HG02943 (cell line): Measurements from ENCODE around the gene KRTAP4-1.
"Not testable (repeated sequence)": the region's sequence is repeated elsewhere in the genome, so short reads cannot be mapped to it uniquely, and the experiment has no call there.

Experiments used
- ATAC-seq: cut with Tn5 transposase; IDR thresholded peaks from one replicate; pipeline ENCODE4 v1.9.1; 2021; ENCODE audit warnings: mild to moderate bottlenecking, low read depth, moderate library complexity; ENCODE audit not compliant: unreplicated experiment

KRTAP4-1 gene

DNA sequence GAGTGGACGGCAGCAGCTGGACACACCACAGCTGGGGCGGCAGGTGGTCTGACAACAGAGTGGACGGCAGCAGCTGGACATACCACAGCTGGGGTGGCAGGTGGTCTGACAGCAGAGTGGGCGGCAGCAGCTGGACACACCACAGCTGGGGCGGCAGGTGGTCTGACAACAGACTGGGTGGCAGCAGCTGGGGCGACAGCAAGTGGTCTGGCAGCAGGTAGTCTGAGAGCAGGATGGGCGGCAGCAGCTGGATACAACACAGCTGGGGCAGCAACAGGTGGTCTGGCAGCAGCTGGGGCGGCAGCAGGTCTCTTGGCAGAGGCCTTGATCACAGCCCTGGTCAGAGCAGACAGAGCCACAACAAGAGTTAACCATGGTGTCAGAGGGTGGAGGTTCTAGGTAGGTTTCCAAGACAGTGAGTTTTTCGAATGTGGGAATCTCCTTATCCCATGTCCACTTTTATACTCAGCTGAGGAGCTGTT, at the start of gene KRTAP4-1:
Gene KRTAP4-1 (minus strand): TSS at position 432 of the 482 bp plus-strand sequence. CDS start 57 bp downstream, at position 375.
- no peak for ATAC-seq

DNA sequence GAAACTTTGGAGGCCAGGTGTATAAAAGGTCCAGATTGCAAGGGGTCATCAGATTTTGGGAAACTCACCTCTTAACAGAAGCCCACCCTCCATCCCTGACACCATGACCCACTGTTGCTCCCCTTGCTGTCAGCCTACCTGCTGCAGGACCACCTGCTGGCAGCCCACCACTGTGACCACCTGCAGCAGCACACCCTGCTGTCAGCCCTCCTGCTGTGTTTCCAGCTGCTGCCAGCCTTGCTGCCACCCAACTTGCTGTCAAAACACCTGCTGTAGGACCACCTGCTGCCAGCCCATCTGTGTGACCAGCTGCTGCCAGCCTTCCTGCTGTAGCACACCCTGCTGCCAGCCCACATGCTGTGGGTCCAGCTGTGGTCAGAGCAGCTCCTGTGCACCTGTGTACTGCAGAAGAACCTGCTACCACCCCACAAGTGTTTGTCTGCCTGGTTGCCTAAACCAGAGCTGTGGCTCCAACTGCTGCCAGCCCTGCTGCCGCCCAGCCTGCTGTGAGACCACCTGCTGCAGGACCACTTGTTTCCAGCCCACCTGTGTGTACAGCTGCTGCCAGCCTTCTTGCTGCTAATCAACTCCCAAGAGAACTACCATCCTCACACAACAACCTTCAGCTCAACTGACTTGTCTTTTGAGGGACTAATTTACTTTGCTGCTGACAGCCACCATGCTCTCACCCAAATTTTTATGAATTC, 47.8 kb upstream of the KRTAP4-1 start, which contains the start of gene KRTAP9-3:
Gene KRTAP9-3 (plus strand): TSS at position 51 of the 707 bp plus-strand sequence. CDS start 53 bp downstream, at position 104.
- not testable (repeated sequence) for ATAC-seq

DNA sequence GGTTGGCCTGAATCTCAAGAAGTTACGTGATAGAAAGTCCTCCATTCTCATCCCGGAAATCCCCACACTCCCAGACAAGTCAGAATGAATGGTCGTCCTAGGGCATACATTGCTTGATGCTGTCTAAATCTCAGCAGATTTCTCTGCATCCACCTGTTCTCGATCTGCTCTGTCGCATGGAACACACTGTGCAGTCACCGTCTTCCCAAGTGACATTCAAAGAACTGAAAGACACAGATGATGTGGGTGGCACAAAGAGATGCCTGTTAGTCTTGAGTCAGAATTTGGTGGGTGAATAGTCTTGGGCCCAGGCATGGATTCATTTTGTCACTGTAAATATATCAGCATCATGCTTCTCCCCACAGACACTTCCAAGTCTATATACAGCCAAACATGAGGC, 47.0 kb upstream of the KRTAP4-1 start:
- no peak for ATAC-seq

DNA sequence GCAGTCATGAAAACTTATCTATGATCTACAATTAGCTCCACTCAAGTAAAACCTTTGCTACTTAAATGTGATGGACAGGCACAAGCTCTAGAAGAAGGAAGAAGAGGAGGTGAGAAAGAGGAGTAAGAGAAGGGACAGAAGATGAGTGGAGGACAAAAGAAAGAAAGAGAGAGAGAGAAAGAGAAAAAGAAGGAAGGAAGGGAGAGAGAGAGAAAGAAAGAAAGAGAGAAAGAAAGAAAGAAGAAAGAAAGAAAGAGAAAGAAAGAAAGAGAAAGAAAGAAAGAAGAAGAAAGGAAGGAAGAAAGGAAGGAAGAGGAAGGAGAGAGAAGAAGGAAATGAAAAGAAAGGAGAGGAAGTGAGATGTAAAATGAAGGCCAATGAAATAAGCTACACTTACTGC, 45.4 kb upstream of the KRTAP4-1 start:
- no peak for ATAC-seq

DNA sequence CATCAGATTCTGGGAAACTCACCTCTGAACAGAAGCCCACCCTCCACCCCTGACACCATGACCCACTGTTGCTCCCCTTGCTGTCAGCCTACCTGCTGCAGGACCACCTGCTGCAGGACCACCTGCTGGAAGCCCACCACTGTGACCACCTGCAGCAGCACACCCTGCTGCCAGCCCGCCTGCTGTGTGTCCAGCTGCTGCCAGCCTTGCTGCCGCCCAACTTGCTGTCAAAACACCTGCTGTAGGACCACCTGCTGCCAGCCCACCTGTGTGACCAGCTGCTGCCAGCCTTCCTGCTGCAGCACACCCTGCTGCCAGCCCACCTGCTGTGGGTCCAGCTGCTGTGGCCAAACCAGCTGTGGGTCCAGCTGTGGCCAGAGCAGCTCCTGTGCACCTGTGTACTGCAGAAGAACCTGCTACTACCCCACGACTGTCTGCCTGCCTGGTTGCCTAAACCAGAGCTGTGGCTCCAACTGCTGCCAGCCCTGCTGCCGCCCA, 41.9 kb upstream of the KRTAP4-1 start, which contains the start of gene KRTAP9-2:
Gene KRTAP9-2 (plus strand): TSS at position 51 of the 498 bp plus-strand sequence. CDS start 7 bp downstream, at position 58.
- not testable (repeated sequence) for ATAC-seq

DNA sequence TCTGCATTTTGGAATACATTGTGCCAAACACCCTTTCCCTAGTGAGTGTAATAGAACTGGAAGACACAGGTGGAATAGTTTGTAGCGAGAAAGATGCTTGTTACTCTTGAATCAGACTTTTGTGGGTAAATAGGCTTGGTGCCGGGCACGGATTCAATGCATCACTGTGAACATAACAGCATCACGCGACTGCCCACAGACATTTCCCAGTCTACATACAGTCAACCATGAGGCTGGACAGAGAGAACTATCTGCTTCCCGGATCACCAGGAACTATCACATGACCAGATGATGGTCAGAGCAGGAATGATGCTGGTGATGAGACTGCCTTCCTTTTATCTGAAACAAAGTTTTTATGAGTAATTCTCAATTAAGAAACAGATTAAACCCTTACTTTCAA, 41.3 kb upstream of the KRTAP4-1 start:
- no peak for ATAC-seq

DNA sequence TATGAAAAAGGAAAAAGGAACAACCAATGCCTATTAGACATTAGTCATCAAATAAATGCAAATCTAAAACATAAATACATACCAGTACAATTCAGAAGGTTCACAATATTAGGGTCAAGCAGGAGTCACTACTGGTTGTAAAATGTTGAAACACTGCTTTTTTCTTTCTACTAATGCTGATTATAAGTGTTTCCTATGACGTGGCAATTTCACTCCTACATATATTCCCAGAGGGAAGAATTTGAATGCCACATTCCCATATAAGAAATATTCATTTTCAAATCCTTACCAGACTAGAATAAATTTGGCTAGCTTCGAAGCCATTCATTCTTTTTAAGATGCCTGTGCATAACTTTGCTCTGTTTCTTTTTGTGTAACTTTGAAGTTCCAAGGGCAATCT, 39.1 kb upstream of the KRTAP4-1 start:
- ATAC-seq, result no peak

DNA sequence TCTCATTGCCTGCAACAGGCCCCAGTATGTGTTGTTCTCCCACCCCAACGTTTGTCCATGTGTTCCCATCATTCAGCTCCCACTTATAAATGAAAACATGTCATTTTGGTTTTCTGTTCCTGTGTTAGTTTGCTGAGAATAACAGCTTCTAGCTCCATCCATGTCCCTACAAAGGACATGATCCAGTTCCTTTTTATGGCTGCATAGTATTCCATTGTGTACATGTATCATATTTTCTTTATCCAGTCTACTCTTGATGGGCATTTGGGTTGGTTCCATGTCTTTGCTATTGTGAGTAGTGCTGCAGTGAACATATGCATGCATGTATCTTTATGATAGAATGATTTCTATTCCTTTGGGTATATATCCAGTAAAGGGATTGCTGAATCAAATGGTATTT, 31.0 kb upstream of the KRTAP4-1 start:
- no peak for ATAC-seq

DNA sequence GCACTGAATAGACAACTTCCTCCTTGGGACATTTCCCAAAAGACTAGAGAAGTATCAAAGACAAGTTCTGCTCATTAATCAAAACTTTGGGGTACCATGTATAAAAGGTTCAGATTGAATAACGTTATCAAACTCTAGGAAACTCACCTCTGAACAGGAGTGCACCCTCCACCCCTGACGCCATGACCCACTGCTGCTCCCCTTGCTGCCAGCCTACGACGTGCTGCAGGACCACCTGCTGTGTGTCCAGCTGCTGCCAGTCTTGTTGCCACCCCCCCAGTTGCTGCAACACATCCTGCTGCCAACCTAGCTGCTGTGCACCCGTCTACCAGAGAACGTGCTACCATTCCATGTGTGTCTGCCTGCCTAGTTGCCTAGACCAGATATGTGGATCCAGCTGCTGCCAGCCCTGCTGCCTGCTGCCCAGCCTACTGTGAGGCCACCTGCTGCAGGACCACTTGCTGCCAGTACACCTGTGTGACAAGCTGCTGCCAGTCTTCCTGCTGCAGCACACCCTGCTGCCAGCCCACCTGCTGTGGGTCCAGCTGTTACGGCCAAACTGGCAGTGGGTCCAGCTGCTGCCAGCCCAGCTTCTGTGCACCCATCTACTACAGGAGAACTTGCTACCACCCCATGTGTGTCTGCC, 27.9 kb upstream of the KRTAP4-1 start:
- no peak for ATAC-seq

DNA sequence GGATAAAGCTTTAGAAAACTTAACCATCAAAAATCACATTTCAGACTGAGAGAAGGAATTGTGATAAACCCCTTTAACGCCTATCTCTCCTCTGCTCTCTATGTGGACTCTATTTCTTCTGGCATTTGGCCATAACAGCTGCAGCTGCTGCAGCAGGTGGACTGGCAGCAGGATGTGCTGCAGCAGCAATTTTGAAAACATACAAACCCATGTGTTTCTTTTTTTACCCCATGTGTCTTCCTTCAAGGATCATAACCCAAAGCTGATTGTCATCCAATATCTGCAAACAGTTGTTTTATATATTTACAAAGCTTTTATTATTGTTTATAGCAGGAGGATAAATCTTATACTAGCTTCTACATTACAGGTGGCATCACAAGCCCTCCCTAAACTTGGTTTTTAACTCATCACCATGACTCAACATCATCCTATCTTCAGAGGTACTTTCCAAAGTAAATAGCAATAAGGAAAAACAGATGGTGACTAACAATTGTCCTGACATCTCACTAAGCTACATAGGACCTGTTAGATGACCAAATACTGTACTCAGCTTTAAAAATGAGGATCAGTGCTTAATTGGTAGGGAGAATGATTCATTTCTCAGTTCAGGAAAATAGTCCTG, 27.2 kb upstream of the KRTAP4-1 start:
- no peak for ATAC-seq

DNA sequence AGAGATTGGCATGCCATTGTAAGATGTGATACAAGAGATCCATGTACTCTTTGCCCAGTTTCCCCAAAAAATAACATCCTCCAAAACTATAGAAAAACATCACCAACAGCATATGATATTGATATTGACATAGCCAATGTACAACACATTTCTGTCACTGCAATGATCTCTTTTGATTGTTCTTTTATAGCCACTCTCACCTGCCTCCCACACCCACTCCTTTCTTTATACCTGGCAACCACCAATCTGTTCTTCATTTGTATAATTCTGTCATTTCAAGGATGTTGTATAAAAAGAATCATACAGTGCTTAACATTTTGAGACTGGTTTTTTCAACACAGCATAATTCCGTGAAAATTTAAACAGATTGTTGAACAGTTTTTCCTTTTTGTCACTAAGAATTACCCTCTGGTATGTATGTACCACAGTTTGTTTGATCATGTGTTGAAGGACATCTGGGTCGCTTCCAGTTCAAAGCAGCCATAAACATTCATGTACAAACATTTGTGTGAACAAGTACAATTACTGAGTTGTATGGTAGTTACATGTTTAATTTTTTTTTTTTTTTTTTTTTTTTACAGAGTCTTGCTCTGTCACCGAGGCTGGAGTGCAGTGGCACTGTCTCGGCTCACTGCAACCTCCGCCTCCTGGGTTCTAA, 14.8 kb upstream of the KRTAP4-1 start:
- no peak for ATAC-seq

DNA sequence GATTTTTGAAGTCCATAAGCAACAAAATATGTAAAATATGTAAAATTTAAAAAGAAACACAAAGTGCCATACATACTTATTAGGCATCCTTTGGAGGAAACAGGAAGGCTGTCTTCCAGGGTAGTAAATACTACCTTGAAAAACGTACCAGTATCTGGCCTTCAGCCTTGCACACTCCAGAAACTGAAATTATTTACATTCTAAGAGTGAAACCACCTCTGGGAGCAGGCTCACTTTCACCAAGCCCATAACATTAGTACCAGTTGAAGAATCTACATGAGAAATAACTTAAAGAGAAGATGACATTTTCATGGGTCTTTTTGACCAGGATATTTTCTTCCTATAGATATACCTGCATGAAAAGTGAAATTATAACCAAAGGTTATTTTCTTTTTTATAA, 11.4 kb upstream of the KRTAP4-1 start:
- ATAC-seq, result no peak

DNA sequence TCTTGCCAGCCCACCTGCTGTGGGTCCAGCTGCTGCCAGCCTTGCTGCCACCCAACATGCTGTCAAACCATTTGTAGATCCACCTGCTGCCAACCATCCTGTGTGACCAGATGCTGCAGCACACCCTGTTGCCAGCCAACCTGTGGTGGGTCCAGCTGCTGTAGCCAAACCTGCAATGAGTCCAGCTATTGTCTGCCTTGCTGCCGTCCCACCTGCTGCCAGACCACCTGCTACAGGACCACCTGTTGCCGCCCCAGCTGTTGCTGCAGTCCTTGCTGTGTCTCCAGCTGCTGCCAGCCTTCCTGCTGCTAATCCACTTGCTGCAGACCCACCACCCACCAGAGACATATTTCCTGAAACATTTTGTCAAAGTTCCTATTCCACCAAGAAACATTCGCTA, 5.6 kb upstream of the KRTAP4-1 start:
- ATAC-seq, result no peak

DNA sequence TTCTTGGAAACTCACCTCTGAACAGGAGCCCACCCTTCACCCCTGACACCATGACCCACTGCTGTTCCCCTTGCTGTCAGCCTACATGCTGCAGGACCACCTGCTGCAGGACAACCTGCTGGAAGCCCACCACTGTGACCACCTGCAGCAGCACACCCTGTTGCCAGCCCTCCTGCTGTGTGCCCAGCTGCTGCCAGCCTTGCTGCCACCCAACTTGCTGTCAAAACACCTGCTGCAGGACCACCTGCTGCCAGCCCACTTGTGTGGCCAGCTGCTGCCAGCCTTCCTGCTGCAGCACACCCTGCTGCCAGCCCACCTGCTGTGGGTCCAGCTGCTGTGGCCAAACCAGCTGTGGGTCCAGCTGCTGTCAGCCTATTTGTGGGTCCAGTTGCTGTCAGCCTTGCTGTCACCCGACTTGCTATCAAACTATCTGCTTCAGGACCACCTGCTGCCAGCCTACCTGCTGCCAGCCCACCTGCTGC, 5.2 kb upstream of the KRTAP4-1 start, which contains the start of gene KRTAP9-1:
Gene KRTAP9-1 (plus strand): TSS at position 51 of the 482 bp plus-strand sequence. CDS start 0 bp downstream, at position 51.
- not testable (repeated sequence) for ATAC-seq

DNA sequence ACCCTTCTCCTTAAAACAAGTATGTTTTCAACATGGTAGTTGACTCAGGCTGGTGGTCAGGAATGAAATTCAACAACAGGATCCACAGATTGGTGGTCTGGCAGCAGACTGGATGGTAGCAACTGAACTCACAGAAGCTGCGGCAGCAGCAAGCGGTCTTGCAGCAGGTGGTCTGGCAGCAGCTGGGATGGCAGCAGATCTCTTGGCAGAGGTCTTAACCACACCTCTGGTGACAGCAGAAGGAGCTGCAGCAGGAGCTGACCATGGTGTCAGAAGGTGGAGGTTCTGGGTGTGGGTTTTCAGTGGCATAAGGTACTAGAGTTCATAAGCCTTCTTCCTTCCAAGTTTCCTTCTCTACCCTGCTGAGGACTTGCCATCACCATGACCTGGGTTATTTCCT, 2.2 kb upstream of the KRTAP4-1 start:
- no peak for ATAC-seq

DNA sequence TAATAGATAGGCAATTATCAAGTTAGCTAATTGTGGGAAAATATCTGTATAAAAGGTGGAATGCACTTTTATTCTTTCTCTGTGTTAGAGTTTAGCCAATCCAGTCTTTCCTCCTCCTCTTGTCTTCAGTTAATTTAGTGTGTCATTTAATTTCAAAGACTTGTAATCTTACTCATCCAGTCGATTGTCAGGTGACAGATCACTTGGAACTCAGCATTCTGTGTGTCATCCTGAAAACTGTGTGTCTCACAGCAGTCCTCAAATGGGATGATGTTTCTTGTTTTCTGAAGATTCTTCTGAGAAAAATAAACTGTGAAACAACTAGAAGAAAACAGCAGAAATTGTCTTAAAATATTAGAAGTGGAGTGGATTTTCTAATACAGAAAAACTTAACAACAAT, 290 bp upstream of the KRTAP4-1 start:
- no peak for ATAC-seq

DNA sequence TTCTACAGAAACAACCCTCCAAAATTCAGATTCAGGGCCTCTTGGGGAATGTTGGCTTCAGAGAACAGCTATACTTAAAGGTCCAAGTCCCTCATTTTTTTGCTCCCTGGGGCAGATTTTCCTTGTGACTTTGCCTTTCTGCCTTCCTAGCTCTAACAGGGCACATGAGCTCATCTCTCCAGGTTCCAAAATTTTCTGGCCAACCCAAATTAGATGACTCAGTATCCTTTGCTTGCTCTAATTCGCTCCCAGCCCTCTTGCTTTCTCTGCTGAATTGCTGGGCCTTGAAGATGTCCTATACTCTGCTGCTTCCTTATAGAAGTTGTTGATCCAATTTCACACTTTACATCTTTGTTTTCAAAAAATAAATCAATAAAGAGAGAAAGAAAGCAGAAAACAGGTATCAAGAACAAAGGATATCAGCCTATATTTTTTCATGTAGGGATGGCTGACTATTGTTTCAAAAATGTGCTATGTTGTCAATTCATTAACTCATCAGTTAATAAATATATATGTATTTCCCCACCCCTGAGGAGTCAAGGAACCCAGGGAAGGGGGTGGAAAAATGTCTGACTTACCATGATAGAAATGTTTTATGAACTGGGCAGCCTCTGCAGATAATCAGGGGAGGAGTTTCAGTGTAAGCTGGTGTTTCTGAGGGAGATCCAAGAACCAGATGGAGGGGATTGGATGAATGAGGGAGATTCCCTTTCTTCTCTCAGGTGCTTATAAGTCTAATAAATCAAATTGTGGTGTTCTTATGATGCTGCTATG, 5.7 kb downstream of the KRTAP4-1 start:
- no peak for ATAC-seq

DNA sequence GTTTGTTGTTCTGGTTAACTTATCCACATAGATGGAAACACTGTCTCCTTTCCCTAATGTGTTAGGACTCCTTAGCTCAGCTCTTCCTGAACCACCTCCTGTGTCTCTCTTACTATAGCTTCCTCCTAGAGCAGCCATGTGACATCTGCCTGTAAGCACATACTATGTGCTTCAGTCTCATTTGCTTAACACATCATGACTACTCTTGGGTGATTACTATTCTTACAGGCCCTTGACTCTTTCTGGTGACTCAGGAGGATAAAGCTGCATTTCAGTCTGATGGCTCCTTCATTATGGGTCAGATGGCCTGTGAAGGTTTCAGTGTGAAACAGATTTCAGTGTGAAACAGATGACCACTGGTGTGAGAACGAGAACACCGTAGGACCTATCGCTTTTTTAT, 6.4 kb downstream of the KRTAP4-1 start:
- ATAC-seq, result no peak

DNA sequence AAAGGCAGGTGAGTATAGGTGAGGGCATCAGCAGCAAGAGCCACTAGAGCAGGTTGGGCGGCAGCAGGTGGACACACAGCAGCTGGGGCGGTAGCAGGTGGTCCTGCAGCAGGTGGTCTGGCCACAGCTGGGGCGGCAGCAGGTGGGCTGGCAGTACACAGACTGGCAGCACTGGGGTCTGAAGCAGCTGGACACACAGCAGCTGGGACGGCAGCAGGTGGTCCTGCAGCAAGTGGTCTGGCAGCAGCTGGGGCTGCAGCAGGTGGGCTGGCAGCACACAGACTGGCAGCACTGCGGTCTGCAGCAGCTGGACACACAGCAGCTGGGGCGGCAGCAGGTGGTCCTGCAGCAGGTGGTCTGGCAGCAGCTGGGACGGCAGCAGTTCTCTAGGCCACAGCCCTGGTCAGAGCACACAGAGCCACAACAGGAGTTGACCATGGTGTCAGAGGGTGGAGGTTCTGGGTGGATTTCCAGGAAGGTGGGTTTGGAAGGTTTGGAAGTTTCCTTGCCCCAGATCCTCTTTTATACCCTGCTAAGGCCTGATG, 6.9 kb downstream of the KRTAP4-1 start, which contains the start of gene KRTAP4-2:
Gene KRTAP4-2 (minus strand): TSS at position 495 of the 545 bp plus-strand sequence. CDS start 57 bp downstream, at position 438.
- no peak for ATAC-seq
